Hypothalamus (tissue), 51 donors: ENCODE measurements around the gene DOCK7.
"Not testable (repeated sequence)": the region's sequence is repeated elsewhere in the genome, so short reads cannot be mapped to it uniquely, and the experiment has no call there.

Experiments used
- DNase-seq, 51 donors: peaks; one replicate each; lab custom pipeline; 2025; lab: John Stamatoyannopoulos, UW

Gene DOCK7

DNA sequence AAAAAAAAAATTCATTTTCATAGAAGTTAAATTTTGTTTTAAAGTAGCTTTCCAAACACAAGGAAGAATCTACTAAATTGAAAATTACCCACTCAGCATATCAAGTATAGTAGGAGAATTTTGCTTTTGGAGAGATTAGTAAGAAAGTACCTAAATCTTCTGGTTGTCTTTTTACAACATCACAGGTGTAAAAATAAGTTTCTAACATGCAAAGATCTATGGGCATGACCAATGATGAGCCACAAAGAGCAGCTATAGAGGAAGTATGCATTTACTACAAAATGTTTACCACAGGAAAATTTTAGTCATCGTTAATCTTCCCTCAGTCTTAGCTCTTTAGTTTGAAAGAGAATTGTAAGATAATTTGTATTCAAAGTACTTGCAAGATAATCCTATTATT lies 62.8 kb downstream of the DOCK7 start:
- DNase-seq = no peak

DNA sequence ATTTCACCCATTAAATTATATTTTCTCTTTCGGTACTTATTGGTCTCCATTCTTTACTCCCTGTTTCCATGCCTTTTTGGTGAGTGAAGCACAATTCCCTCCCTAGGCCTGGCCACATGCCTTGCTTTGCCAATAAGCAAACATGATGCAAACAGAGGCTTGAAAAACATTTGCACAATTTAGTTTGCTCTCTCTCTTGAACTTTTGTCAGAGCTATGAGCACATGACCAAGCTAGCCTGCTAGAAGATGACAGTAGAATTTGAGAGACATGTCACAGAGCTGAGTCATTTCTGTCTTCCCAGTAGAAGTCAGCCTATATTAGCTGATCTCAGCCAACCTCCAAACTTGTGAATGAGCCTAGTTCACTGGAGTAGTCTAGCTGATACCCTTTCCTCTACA lies 66.3 kb downstream of the DOCK7 start:
- DNase-seq = peak in 1 of 51 donors; percentile 10

DNA sequence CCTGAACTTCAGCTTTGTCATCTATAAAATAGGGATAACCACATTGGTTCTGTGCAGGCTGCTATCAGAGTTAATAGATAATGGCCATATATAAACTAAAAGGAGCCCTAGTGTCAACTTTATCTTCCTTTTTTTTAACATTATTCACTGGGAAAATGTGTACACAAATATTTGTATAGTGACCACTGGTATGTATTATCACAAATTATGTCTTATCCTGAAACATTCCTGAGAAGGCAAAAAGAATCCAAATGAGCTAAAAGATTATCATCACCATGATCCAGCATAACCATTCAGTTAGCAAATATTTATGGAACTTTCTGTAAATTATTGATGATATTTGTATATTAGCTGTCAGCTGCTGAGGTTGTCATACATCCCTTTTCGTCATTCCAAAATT lies 74.3 kb downstream of the DOCK7 start:
- DNase-seq = no peak

DNA sequence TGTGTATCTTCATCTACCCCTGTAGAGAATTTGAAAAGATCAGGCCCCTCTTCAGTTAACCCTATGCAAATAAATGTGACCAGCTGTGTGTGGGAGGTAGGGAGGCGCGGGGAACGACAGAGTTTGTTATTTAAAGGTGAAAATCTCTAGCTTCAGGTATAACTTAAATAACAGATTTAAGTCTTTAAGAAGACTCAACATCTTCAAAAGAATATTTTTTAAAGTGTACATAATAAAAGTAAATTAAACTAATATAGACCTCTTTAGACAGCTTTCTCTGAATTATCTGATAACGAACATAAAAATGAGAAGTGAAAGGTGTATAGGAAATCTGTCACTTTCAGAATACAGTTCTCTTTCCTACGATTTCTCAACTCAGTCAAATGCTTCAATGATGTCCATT lies 74.9 kb downstream of the DOCK7 start:
- DNase-seq = no peak

DNA sequence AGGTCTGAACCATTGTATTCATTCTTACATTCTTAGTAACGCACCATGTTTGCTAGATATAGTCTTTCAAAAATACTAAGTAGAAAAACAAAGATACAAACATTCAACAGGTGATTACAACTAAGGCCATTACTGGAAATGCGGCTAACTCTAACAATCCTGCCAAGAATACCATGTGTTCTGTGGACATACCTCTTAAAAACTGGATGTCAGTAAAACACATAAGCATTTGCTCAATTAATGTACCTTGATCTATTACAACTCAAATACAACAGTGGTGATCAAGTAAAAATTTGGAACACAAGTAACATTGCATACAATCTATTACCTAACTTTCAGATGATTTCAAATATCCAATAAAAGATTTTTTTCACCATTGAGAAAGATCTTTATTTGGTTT lies 75.4 kb downstream of the DOCK7 start:
- no peak for DNase-seq

DNA sequence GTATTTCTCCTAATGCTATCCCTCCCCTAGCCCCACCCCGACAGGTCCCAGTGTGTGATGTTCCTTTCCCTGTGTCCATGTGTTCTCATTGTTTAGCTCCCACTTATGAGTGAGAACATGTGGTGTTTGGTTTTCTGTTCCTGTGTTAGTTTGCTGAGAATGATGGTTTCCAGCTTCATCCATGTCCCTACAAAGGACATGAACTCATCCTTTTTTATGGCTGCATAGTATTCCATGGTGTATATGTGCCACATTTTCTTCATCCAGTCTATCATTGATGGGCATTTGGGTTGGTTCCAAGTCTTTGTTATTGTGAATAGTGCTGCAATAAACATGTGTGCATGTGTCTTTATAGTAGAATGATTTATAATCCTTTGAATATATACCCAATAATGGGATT lies 77.6 kb downstream of the DOCK7 start:
- DNase-seq = not testable (repeated sequence)

DNA sequence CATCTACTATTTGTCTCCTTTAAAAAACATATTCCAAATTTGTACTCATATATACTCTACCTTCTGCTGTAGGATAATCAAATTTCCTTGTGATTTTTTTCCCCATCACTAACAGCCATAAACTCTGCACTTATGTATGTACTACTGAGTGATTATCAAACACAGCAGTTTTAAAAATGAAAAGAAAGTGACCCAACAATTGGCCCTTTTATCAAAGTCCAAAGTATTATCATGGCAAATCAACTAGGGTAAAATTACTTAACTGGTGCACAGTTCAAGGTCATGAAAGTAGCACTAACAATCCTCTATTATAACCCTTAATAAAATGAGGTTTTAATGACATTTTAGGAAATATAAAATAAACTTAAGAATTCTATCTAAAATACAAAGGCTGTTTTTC lies 79.3 kb downstream of the DOCK7 start:
- no peak for DNase-seq

DNA sequence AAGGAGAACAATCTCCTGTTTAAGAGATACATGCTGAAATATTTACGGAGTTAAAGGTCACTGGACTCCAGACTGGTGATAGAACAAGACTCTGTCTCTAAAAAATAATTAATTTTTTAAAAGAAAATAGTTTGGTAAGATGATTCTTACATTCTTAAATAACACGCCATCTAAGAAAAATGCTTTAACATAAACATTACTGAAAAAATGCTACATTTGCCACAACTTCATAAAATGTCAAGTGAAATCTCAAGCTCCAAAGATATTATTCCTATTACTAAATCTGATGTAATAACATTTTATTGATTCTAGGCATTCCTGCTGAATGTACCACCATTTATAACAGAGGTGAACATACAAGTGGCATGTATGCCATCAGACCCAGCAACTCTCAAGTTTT lies 86.7 kb downstream of the DOCK7 start:
- no peak for DNase-seq

DNA sequence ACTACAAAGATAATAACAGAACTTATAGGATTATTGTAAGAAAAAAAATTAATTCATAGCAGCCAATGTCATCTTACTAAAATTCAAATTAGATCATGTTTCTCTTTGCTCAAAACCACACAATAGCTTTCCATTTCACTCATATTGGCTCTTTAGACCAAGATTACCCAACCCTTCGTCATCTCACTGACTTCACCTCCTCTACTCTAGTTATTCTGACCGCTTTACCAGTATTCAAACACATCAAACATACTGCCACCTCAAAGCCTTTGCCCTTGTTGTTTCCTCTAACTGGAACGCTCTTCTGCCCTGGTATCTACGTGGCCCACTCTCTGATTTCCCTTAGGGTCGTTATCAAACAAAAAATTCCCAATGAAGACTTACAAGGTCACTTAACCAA lies 89.1 kb downstream of the DOCK7 start:
- DNase-seq = no peak

DNA sequence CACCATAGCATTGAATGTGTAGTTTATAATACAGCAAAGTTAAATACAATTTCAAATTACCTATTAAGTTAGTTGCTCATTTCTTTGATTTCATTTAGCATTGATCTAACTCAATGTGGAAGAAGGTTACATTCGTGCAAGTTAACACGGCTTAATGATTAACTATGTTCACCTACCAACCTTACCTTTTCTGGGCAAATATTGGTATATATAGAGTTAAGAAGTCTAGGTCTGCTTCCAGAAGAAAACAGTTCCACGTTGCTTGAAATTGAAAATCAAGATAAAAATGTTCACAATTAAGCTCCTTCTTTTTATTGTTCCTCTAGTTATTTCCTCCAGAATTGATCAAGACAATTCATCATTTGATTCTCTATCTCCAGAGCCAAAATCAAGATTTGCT lies 90.9 kb downstream of the DOCK7 start, which contains the start of gene ANGPTL3:
Gene ANGPTL3 (plus strand): TSS at position 240 of the 400 bp plus-strand sequence. CDS start 47 bp downstream, at position 287.
- no peak for DNase-seq

DNA sequence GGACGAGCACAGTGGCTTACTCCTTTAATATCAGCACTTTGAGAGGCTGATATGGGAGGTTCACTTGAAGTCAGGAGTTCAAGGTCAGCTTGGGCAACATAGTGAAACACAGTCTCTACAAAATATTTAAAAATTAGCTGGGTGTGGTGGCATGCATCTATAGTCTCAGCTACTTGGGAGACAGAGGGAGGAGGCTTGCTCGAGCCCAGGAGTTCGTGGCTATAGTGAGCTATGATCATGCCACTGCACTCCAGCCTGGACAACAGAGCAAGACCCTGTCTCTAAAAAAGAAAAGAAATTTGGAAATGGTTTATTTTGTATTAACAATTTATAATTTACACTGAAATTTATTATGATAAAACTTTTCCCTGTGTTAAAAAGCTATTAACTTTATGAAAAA lies 92.5 kb downstream of the DOCK7 start:
- no peak for DNase-seq

DNA sequence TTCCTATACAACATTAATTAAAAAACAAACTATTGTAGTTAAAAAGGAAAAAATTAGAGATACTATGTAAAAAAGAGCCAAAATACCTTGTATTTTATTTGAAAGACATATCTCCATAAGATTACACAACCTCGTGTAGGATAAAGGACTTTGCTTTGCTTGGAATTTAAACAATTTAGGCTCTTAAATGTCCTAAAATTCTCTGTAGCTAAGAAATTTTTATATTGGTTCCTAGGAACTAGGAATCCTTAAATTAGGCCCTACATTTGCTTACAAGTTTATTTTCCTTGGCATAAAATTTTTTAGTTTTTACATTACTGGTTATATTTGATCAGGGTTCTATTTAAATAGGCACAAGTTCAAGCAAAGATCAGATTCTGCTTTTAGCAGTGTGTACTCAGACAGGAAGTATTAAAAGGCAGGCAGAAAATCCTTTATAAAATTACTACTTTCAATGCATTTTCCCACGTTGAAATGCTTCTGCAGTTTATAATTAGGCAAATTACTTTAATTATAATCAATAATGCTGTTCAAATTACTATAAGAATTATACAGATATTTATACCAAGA lies 94.3 kb downstream of the DOCK7 start:
- DNase-seq = no peak

DNA sequence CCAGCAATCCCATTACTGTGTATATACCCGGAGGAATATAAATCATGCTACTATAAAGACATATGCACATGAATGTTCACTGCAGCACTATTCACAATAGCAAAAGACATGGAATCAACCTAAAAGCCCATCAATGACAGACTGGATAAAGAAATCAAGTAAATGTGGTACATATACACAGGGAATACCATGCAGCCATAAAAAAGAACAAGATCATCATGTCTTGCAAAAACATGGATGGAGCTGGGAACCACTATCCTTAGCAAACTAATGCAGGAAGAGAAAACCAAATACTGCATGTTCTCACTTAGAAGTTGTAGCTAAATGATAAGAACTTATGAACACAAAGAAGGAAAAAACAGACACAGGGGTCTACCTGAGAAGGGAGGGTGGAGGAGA lies 97.2 kb downstream of the DOCK7 start:
- DNase-seq = no peak

DNA sequence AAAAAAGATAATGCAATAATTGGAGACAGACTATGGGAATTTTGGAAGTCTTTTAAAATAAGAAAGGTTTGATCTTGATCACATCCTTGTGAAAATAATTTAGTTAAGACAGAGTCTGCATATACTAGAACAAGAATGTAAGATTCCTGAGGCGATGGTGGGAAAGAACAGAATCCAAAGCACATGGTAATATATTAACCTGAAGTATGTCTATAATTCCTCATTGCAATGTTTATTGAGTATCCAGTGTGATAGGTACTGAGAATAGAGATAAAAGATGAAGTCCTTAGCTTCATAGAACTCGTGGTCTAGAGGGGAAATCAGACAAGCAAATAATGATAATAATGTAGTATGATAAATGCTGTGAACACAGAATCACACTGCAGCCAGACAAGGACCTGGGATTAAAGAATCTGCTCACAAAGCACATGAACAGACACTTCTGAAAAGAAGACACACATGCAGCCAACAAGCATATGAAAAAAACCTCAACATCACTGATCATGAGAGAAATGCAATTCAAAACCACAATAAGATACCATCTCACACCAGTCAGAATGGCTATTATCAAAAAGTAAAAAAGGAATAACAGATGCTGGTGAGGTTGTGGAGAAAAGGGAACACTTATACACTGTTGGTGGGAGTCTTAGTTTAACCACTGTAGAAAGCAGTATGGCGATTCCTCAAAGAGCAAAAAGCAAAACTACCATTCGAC lies 97.8 kb downstream of the DOCK7 start:
- no peak for DNase-seq

DNA sequence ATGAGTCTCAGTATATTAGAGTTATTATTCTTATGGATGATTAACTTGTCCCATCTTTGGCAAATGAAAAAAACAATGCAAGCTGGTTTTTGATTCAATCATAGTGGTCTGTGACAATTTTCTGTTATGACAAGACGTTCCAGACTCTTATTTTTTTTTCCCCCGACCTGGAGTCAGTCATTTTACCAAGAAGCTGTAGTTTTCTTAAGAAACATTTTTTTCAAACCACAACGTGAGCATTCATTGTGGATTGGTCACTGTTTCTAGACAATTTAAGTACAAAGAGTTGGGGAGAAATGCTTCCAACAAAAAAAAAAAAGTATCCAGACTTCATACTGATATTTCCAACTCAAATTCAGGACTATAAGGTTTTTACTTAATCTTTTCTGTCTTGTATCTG lies 98.9 kb downstream of the DOCK7 start:
- no peak for DNase-seq

DNA sequence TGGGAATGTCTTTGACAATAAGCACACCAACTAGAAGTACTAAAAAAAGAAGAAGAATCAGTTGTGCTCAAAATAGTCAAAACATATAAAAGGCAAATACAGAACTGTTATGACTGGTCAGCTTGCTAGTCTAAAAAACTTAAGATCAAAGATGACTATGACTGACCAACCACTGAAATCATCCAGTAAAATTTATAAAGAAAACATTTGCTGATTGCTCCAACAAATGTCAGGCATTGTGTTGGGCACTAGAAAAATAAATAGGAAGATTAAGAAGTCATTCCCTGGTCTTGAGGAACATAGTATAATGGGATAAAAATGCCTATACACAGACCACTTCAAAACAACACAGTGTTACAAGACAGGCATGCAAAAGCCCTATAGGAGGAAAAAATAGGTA lies 100.2 kb downstream of the DOCK7 start:
- no peak for DNase-seq

DNA sequence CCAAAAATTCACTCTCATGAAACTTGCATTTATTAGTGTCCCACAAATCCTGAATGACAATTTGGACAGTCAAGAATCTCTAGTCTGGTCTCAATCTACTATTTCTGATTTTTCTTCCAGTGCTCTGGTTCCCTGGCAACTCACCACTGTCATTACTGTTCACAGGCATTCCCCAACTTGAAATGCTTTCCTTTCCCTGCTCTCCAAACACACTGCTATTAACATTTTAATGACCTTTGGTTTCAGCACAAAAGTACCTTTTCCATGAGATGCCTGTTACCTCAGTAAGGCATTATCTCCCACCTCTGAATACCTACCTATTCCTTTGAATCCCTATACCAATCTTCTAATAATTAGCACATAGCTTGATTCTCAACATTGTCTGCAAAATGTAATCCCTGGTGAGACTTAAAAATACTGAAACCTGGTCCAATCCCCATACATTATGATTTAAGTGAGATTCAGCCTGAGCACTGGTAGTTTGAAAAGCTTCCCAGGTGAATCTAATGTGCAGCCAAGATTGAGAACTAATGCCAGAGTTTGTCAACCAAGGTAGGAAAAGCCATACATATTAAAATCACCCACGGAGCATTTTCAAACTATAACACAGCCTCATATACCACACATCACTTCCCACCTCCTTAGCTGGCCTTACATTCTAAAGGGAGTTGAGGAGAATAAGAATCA lies 102.6 kb downstream of the DOCK7 start:
- DNase-seq = no peak

DNA sequence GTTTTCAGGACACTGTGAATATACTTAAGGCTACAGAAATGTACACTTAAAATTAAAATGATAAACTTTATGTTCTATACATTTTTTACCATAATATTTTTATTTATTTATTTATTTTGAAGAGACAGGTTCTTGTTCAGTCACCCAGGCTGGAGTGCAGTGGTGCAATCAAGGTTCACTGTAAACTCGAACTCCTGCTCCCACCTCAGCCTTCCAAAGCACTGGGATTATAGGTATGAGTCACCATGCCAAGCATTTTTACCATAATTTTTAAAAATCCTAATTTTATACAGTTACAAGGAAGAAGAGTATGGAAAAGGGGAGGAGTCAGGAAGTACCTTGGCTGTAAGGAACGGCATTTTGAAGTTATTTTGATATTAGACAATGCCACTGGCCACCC lies 114.5 kb downstream of the DOCK7 start:
- no peak for DNase-seq

DNA sequence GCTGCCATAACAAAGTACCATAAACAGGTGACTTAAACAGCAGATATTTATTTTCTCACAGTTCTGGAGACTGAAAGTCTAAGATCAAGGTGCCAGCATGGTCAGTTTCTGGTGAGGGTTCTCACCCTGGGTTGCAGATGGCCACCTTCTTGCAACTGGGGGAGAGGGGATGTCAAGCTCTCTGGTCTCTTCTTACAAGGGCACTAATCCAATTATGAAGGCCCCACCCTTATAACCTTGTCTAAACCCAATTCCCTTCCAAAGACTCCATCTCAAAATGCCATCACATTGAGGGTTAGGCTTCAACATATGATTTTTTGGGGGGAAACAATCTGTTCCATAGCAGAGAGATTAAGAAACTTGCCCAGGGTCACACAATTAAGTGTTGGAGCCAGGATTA lies 115.7 kb downstream of the DOCK7 start:
- no peak for DNase-seq

DNA sequence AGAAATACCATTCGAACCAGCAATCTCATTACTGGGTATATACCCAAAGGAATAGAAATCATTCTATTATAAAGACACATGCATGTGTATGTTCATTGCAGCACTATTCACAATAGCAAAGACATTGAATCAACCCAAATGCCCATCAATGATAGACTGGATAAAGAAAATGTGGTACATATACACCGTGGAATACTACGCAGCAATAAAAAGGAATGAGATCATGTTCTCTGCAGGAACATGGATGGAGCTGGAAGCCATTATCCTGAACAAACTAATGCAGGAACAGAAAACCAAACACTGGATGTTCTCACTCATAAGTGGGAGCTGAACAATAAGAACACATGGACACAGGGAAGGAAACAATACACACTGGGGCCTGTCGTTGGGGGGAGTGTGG lies 116.7 kb downstream of the DOCK7 start:
- not testable (repeated sequence) for DNase-seq

DNA sequence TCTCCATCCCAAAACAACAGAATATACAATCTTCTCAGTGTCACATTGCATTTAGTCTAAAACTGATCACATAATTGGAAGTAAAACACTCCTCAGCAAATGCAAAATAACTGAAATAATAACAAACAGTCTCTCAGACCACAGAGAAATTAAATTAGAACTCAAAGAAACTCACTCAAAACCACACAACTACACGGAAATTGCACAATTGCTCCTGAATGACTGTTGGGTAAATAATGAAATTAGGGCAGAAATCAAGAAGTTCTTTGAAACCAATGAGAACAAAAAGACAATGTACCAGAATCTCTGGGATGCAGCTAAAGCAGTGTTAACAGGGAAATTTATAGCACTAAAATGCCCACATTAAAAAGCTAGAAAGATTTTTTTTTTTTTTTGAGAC lies 120.3 kb downstream of the DOCK7 start:
- not testable (repeated sequence) for DNase-seq

DNA sequence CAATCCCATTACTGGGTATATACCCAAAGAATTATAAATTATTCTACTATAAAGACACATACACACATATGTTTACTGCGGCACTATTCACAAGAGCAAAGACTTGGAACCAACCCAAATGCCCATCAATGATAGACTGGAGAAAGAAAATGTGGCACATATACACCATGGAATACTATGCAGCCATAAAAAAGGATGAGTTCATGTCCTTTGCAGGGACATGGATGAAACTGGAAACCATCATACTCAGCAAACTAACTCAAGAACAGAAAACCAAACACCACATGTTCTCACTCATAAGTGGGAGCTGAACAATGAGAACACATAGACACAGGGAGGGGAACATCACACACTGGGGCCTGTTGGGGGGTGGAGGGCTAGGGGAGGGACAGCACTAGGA lies 121.0 kb downstream of the DOCK7 start:
- not testable (repeated sequence) for DNase-seq
